Activated T-cell treated with anti-CD3 and anti-CD28 coated beads, Interleukin-2, amount 50 U/mL, for 4 hours (primary cell): Measurements from ENCODE around the gene TTC1. TPM values are rescaled to one million over a fixed set of nuclear protein-coding genes. Genes with fewer than 3 reads are reported as not detected.
A peak's percentile ranks its signal among the peaks of the same experiment; 100 is the strongest.
"Not testable (repeated sequence)": the region's sequence is repeated elsewhere in the genome, so short reads cannot be mapped to it uniquely, and the experiment has no call there.

Experiments used
- ATAC-seq, 2 donors: fragments of 200-7000 bp; cut with Tn5 transposase; one replicate each; pipeline ENCODE4 v1.10.0; 2021
- DNase-seq: peaks from one replicate; pipeline ENCODE4 v3.0.0-alpha.2; 2020
- H3K27me3 Mint-ChIP-seq: one replicate; pipeline ENCODE4 v1.8.0; 2021; ENCODE audit warnings: low read depth, mixed read lengths
- H3K36me3 Mint-ChIP-seq: one replicate; pipeline ENCODE4 v1.8.0; 2022; ENCODE audit warnings: mixed read lengths; ENCODE audit not compliant: insufficient read depth
- H3K4me1 Mint-ChIP-seq: one replicate; pipeline ENCODE4 v1.8.0; 2021; ENCODE audit warnings: low read depth, mixed read lengths
- H3K4me3 Mint-ChIP-seq: one replicate; pipeline ENCODE4 v1.8.0; 2021; ENCODE audit warnings: mild to moderate bottlenecking, moderate library complexity, mixed read lengths
- H3K9me3 Mint-ChIP-seq: one replicate; pipeline ENCODE4 v1.8.0; 2021; ENCODE audit warnings: mixed read lengths
- total RNA-seq, 3 donors: library from RNA; stranded (reverse); gene quantifications; one replicate each; pipeline ENCODE4 v1.2.1, GENCODE V29; 2021

The TTC1 gene, protein sequence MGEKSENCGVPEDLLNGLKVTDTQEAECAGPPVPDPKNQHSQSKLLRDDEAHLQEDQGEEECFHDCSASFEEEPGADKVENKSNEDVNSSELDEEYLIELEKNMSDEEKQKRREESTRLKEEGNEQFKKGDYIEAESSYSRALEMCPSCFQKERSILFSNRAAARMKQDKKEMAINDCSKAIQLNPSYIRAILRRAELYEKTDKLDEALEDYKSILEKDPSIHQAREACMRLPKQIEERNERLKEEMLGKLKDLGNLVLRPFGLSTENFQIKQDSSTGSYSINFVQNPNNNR
- total RNA-seq, result 10 to 100 TPM; 88.5 to 88.6 (median 88.6) TPM

DNA sequence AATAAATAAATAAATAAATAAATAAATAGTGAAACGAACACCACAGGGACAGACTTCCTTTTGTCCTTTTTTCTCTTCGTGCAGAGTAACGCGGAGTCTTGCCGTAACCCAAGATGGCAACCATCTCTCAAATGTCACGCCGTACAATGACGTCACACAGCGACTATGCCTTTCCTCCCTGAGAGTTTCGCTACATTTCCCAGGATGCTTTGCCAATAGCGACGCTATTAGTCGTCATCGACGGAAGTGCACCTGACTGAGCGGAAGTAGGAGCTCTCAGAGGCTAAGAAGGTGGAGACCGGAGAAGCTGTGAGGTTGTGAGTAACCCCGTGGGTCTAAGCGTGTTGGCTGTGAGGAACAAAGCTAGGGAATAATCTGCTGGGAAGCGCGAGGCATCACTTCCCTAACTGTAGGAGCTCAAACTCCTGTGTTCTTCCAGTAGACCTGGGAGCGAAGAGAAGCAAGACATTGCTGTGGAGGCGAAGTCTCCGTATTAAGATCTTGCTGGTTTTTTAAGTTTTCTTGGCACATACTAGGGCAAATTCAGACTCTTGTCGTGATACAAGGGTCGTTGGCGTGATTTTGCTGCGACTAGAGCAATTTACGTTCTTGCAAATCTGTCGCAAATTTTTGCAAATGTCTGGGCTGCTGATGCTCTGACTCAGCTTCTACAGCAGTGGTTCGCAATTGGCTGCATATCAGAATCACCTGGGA is at the start of gene TTC1:
Gene TTC1, plus strand, starts transcription at position 263 of the 714 bp plus-strand sequence. CDS start 1,390 bp downstream, outside the sequence.
- no peaks in the 10 kb centered on the region for H3K27me3 Mint-ChIP-seq
- peak; percentile 98 to 99 for ATAC-seq

DNA sequence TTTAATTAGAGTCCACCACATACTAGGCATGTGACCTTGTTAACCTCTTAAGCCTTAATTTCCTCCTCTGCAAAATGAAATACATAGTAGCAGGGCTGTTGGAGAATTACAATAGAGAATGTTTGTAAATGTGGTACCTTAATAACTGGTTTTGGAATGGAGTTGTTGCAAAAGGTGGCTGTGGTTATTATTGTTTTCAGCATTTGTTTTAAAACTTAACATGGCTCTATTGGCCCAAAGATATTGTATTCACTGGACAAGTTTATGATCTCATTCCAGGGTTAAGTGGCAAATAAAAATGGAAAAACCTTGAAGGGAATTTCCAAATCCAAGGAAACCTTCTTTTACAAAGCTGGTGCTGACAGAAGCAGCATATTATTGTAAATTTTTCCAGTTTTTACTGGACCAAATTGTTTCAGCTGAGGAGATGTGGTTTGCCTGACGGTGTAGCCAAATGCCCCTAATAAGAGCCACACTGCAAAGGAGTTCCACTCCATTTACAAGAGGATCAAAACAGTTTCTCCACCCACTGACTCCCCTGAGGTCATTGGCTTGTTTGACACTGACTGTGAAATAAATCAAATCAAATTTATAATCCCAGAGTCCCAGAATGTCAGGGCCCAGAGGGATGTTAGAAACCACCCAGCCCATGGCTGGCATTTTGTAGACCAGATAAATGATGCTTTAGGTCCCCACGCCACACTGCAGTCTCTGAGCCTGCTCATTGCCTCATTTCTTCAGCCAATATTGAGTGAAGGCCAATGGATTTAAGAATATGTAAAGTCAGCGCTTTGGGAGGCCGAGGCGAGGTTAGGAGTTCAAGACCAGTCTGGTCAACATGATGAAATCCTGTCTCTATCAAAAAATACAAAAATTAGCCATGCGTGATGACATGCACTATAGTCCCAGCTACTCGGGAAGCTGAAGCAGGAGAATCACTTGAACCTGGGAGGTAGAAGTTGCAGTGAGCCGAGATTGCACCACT is 47.5 kb upstream of the TTC1 start:
- Mint-ChIP-seq H3K4me3 (no peak overlapping the region), H3K36me3 (no peaks in the 10 kb centered on the region), H3K4me1 (no peaks in the 10 kb centered on the region), H3K9me3 (no peaks in the 10 kb centered on the region), H3K27me3 (peaks cover 14% of the 10 kb centered on the region)
- DNase-seq (no peak), ATAC-seq (no peak)

More for the DNA sequence above, at the start of gene TTC1:
- Mint-ChIP-seq H3K36me3 (peaks cover 12% of the 10 kb centered on the region), H3K4me1 (peaks cover 28% of the 10 kb centered on the region), H3K4me3 (peak within 1 kb of the TSS; percentile 94), H3K9me3 (no peaks in the 10 kb centered on the region)
- peak; percentile 91 for DNase-seq

DNA sequence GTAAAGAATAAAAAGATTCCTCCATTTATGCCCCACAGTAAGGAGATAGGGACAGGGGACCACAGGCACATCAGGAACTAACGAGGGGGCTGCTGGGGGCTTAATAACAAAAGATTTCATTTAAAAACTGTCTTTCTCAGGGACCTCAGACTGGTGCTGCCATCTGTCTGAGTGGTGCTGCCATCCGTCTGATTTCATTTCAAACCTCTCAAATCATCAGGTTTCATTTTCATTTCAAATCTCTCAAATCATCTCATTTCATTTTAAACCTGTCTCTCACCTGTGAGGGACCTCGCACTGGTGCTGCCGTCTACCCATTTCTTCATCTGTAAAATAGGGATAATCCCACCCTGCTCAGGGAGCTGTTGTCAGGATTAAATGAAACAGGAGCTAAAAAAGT is 46.7 kb upstream of the TTC1 start:
- H3K27me3 Mint-ChIP-seq, result peaks cover 18% of the 10 kb centered on the region
- H3K9me3 Mint-ChIP-seq, result no peaks in the 10 kb centered on the region
- H3K4me3 Mint-ChIP-seq, result no peak overlapping the region
- no peak for DNase-seq
- H3K4me1 Mint-ChIP-seq, result no peaks in the 10 kb centered on the region
- no peaks in the 10 kb centered on the region for H3K36me3 Mint-ChIP-seq
- no peak for ATAC-seq

DNA sequence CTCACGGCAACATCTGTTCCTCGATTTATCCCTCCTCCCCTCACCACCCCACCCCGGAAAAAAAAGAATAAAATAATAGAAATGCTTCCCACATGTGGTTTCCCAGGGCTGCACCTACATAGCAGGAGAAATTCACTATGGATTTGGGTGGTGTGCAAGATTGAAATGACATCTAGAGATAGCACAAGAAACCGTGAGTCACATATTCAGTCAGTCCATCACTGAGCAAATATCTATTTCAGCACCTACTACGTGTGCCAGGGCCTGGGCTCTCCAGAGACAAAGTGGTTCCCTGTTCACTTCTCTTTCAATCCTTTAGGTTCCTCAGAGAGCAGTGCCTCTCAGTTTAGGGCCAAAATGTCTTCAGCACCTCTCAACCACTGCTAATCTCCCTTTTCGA is 45.0 kb upstream of the TTC1 start:
- H3K4me3 Mint-ChIP-seq, result no peak overlapping the region
- no peaks in the 10 kb centered on the region for H3K36me3 Mint-ChIP-seq
- no peak for DNase-seq
- H3K27me3 Mint-ChIP-seq, result peaks cover 28% of the 10 kb centered on the region
- ATAC-seq, result no peak
- H3K9me3 Mint-ChIP-seq, result no peaks in the 10 kb centered on the region
- H3K4me1 Mint-ChIP-seq, result no peaks in the 10 kb centered on the region

DNA sequence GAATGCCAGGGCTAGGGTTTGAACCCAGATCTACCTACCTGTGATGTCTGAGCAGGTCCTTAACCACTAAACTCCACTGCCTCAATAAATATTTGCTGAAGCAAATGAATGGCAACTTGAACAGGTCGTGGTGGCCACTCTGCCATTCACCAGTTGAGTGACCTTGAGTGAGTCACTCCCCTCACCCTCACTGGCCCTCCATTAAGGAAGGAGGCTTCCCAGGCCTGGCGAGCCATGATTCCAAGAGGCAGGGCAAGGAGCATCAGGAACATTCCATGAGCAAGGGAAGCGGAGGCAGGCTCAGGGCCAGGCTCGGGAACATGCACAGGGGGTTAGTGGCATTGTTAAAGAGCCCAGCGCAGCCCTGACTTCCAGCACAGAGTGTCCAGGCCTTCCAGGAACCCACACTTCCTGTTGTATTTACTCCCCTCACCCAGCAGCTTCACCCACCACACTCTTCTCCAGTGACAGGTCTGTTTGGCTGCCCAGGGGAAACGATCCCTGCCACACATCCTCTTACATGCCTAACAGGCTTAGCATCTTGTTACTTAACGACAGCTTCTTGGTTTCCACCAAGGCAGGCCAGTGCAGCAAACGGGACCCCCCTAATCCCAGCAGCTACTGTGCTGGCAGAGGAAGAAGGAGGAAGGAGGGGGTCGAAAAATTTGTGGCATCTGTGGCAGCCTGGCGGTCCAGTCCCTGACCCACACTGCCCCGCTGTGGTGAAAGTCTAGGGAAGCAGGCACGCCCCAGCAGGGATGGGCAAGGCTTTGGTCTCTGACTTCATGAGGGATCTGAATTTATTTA is 43.7 kb upstream of the TTC1 start:
- Mint-ChIP-seq H3K4me1 (no peaks in the 10 kb centered on the region), H3K9me3 (no peaks in the 10 kb centered on the region), H3K4me3 (no peak overlapping the region), H3K27me3 (peaks cover 33% of the 10 kb centered on the region), H3K36me3 (no peaks in the 10 kb centered on the region)
- ATAC-seq (no peak), DNase-seq (peak; percentile 6)

DNA sequence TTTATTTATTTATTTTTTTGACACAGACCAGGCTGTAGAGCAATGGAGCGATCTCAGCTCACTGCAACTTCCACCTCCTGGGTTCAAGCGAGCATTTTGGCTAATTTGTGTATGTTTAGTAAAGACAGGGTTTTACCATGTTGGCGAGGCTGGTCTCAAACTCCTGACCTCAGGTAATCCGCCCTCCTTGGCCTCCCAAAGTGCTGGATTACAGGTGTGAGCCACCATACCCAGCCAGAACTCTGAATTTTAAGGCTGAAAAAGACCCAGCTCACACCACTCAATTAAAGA is 43.2 kb upstream of the TTC1 start:
- peaks cover 39% of the 10 kb centered on the region for H3K27me3 Mint-ChIP-seq
- not testable (repeated sequence) for DNase-seq, ATAC-seq, H3K9me3 Mint-ChIP-seq, H3K36me3 Mint-ChIP-seq, H3K4me3 Mint-ChIP-seq, H3K4me1 Mint-ChIP-seq

DNA sequence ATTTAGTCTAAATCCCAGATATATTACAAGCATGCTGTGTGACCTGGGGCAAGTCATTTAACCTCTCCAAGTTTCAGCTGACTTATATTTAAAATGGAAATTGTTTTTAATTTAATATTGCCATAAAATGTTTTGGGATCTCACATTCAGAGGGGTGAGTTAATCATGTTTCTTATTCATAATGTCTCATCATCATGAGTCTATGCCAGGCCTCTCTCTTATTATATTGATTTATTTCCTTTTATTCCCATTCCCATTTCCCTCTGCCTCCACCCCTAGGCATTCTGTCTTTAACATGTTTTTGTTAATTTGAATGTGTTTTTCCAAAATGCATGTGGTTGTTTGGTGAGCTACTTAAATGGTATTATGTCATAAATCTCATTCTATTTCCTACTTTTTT is 39.0 kb upstream of the TTC1 start:
- Mint-ChIP-seq H3K36me3 (no peaks in the 10 kb centered on the region), H3K9me3 (no peaks in the 10 kb centered on the region), H3K4me3 (no peak overlapping the region), H3K27me3 (peaks cover 67% of the 10 kb centered on the region), H3K4me1 (peaks cover 11% of the 10 kb centered on the region)
- ATAC-seq (no peak), DNase-seq (no peak)

DNA sequence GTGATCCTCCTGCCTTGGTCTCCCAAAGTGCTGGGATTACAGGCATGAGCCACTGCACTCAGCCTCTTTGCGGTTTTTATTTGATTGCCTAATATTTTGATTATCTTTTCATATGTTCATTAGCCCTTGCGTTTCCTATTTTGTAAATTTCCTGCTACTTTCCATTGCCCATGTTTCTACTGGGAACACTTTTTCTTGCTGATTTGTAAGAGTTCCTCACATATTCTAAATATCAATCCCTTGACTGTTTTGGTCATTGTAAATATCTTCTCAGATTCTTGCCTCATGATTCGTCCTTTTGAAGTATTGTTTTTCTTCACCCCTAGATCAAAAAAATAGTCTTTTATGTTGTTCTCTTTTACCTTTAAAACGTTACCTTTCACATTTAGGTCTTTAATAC is 37.9 kb upstream of the TTC1 start:
- ATAC-seq, result no peak
- DNase-seq, result no peak
- H3K4me3 Mint-ChIP-seq, result no peak overlapping the region
- H3K4me1 Mint-ChIP-seq, result peaks cover 11% of the 10 kb centered on the region
- H3K27me3 Mint-ChIP-seq, result peaks cover 68% of the 10 kb centered on the region
- no peaks in the 10 kb centered on the region for H3K9me3 Mint-ChIP-seq
- H3K36me3 Mint-ChIP-seq, result no peaks in the 10 kb centered on the region

DNA sequence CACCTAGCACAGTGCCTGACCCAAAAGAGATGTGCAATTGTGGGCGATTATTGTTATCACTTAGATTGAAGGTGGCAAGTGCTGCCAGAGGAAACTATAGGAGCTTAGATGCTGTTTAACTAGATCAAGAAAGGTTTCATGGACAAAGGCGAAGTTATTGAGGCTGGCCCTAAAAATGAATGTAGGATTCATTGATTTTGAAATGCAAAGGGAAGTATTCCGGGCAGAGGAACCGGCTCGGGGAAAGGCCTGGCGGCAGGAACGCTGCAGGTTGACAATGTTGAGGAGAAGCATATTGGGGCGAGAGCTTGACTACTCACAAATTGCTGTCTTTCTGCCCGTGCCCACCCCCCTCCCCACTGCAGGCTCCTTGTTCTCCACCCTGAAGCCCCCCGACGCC is 37.4 kb upstream of the TTC1 start:
- no peak for ATAC-seq
- H3K9me3 Mint-ChIP-seq, result no peaks in the 10 kb centered on the region
- H3K4me1 Mint-ChIP-seq, result peaks cover 11% of the 10 kb centered on the region
- H3K36me3 Mint-ChIP-seq, result no peaks in the 10 kb centered on the region
- no peak for DNase-seq
- H3K4me3 Mint-ChIP-seq, result peak overlapping the region; percentile 11
- peaks cover 65% of the 10 kb centered on the region for H3K27me3 Mint-ChIP-seq

DNA sequence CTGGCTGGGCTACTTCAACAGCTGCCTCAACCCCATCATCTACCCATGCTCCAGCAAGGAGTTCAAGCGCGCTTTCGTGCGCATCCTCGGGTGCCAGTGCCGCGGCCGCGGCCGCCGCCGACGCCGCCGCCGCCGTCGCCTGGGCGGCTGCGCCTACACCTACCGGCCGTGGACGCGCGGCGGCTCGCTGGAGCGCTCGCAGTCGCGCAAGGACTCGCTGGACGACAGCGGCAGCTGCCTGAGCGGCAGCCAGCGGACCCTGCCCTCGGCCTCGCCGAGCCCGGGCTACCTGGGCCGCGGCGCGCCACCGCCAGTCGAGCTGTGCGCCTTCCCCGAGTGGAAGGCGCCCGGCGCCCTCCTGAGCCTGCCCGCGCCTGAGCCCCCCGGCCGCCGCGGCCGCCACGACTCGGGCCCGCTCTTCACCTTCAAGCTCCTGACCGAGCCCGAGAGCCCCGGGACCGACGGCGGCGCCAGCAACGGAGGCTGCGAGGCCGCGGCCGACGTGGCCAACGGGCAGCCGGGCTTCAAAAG is 36.9 kb upstream of the TTC1 start:
- Mint-ChIP-seq H3K9me3 (no peaks in the 10 kb centered on the region), H3K4me3 (no peak overlapping the region), H3K27me3 (peaks cover 63% of the 10 kb centered on the region), H3K36me3 (no peaks in the 10 kb centered on the region), H3K4me1 (peaks cover 11% of the 10 kb centered on the region)
- no peak for DNase-seq
- peak; percentile 62 to 66 for ATAC-seq

DNA sequence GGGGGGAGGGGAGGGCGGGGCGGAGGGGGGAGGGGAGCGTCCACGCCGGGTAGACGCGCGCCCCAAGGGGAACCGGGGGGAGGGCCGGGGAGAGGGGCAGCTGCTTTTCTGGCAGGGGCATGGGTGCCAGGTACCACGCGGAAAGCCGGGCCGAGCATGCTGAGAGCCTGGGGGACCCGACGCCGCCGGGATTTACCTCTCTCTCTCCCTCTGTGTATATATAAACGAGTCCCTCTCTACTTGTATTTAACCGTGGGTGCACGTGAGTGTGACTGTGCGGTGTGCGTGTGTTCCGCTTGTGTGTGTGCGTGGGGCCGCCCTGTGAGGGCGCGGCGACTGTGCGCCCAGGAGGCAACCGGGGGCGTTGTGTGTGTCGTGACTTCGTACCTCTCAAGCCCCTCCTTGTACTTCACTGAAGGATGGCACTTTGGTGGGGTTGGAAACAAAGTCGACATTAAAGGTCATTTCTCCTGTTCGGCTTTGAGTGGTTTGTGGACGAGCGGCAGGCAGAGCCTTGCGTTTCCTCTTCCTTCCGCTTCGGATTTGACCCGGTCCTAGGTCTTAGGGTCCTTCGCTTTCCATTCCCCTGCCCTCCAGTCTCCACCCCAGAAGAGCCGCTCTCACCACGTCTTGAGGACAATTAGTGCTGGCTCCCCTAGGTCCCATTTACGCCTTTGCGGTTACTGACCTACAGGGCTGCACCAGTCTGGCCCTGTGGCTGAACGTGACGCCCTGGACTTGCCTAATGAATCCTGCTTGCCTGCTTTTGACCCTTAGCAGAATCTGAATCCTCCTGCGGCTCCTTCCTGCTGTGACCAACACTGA is 36.2 kb upstream of the TTC1 start:
- ATAC-seq, result peak in 1 of 2 donors; percentile 16
- H3K9me3 Mint-ChIP-seq, result no peaks in the 10 kb centered on the region
- peaks cover 60% of the 10 kb centered on the region for H3K27me3 Mint-ChIP-seq
- DNase-seq, result no peak
- peak overlapping the region; percentile 68 for H3K4me3 Mint-ChIP-seq
- peaks cover 11% of the 10 kb centered on the region for H3K4me1 Mint-ChIP-seq
- no peaks in the 10 kb centered on the region for H3K36me3 Mint-ChIP-seq

DNA sequence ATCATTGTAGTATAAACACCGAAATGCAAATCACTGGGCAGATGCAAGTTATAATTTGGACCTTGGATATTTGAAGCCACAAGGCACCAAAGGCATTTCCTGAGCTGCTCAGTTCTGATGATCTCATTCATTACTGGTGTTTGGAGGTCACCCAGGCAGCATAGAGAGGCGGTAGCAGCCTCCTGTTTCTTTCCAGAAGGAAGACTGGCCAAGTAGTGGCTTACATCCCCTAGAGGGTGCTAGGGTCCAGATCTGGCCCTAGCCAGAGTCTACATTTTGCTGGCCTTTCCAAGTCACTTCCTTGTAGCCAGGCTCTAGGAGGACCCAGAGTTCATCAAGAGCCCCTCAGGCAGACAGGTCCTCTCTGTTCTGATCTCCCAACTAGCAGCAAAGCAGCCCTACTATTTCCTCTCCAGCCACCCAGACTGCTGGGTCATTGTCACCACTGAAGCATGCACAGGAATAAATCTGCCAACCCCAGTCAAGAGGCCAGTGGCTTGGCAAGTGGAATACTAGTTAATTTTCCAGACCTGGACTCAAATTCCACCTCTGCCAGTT is 33.4 kb upstream of the TTC1 start:
- H3K4me1 Mint-ChIP-seq, result peaks cover 11% of the 10 kb centered on the region
- H3K36me3 Mint-ChIP-seq, result no peaks in the 10 kb centered on the region
- no peak for ATAC-seq
- H3K27me3 Mint-ChIP-seq, result peaks cover 51% of the 10 kb centered on the region
- H3K9me3 Mint-ChIP-seq, result no peaks in the 10 kb centered on the region
- DNase-seq, result no peak
- no peak overlapping the region for H3K4me3 Mint-ChIP-seq

DNA sequence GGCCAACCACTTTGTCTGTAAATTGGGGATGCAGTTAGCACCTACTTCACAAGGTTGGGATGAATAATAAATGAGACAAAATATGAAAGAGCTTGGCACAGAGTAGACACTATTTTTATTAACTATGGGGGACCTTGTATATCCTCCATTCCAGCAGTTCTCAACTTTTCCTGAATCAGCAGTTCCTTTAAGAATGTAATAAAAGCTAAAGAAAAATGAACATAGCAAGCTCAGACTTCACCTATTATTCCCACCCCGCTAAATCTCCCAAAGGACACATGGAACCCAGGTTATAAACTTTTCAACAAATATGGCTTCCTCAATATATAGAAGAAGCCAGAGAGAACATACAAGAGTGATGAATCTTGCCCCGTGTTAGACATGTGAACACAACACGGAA is 32.0 kb upstream of the TTC1 start:
- Mint-ChIP-seq H3K9me3 (no peaks in the 10 kb centered on the region), H3K4me1 (peaks cover 6% of the 10 kb centered on the region), H3K4me3 (no peak overlapping the region), H3K36me3 (no peaks in the 10 kb centered on the region), H3K27me3 (peaks cover 47% of the 10 kb centered on the region)
- no peak for ATAC-seq
- no peak for DNase-seq
